PFSK-1 (cell line): Measurements from ENCODE around the gene MYNN.

Experiments
- POLR2AphosphoS5 ChIP-seq: IDR thresholded peaks from 2 replicates; pipeline ENCODE4 v1.6.1; 2012; ENCODE audit warnings: low read depth, mild to moderate bottlenecking, control low read depth, low read length, moderate library complexity
- TAF1 ChIP-seq: IDR thresholded peaks from 2 replicates; pipeline ENCODE4 v1.6.1; 2012; ENCODE audit warnings: low read length, control low read depth, borderline replicate concordance; ENCODE audit not compliant: insufficient read depth

DNA sequence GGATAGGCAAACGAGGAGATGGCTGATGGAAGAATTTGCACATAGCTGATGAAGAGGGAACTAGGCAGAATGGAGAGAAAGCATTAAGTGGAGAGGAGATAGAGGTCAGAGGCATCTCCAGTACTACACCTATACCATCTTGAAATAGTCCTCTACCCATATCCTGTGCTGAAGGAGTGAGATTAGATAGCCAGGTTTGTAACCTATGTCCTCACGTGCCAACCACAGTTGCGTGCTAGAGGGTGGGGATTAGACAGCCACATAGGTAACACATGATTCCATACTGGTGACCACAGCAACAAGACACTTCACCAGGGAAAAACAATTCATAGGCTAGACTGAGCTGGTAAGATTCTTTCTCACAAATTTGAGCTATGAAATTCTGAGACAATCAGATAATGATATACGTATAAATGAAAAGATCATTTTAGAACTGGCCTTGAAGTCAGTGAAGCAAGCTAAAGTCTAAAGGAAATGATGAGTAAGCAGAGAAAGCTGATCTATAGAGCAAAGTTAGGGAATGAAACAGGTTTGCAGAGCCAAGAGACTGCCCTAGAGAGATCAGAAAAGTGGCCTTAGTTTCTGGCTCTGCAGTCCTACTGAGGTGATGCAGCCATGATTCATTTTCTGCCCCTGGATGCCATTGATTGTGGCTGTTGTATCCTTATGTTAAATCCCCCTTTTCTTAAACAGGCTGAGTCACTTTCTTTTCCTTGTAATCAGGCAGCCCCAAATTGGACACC is 17.7 kb downstream of the MYNN start:
- TF ChIP-seq POLR2AphosphoS5, result no peak
- no peak for TF ChIP-seq TAF1
